ENCODE data around the gene FARP1. TPM values are rescaled to one million over a fixed set of nuclear protein-coding genes. Genes with fewer than 3 reads are reported as not detected.

FARP1 gene
- polyA plus RNA-seq, 10 donors, result 67.7 to 94.0 (median 73.8) TPM

DNA sequence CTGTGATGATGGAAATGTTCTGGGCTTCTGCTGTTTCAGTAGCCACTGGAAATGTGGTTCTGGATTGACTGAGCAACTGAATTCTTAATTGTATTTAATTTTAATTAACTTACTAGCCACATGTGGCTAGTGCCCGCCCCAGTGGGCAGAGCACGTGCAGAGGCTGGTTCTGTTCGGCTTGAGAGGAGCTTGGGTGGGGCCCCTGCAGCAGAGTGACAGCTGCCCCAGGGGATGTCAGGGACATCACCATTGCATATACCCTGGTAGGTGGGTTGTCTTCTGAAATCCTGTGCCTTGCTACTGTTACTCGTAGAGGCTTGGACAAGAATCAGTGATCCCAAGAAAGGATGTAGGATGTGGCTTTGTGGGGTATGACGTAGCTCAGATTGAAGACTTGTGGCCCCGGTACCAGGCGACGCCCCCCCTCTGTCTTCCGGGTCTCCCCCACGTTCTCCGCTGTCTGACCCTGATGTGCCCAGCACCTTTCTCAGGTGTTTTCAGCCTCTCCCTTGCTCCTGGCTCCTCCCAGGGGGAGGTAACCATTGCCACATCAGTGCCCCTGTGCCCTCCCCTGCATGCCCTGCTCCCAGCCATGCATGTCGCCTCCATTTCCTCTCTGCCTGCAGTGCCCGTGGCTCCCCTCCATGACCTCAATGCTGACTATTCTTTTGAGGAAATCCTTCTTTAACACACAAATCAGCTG lies 136.7 kb downstream of the FARP1 start:
- no peak for DNase-seq

DNA sequence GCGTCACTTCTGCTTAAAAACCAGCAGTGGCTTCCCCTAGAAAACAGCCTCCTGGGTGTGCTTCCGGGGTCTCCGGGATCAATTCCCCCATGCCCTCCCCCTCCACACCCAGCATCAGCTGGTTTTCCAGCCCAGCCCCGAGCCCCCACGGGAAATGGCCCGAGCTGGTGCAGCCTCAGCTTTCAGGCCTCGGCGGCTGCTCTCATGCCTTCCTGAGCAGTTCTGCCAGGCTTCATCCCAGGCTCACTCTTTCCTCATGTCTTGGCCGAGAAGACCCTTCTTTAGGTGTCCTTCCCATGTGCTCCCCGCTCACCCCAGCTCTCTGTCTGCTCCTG lies 137.2 kb downstream of the FARP1 start:
- DNase-seq, result no peak

DNA sequence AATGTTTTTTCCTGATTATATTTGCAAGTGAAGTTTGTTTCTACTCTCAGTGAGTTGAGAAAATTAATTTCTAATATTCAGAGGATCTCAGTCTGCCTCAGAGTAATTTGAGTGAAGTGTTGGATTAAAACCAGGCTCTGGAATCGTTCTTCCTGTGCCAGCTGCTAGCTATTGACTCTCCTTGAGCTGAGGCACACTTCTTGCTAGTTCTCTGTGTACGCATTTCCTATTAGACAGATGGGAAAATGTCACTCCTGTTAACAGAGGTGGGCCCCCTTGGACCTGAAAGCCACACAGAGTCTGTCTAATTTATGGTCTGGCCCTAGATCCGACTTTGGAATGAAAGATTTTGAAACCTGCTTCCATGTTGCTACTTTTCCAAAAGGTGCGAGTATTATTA lies 141.8 kb downstream of the FARP1 start:
- DNase-seq, result no peak

DNA sequence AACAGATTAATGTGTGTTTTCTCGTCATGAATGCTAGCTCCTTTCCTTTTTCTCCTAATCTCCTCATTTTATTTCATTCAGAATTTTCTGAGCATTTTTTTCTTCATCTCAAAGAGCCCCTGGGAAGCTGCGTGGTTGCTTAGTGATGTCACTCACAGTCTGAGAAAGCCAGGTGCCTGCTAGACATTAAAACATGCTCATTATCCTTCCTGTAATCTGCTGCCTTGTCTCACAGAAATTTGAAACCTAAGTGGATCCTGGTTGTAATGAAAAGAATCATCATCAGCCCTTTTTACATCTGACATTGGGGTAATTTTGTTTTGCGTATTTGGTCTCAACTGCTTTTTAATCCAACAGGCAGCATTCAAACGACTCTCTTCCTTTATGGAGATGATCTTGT lies 142.4 kb downstream of the FARP1 start:
- no peak for DNase-seq

DNA sequence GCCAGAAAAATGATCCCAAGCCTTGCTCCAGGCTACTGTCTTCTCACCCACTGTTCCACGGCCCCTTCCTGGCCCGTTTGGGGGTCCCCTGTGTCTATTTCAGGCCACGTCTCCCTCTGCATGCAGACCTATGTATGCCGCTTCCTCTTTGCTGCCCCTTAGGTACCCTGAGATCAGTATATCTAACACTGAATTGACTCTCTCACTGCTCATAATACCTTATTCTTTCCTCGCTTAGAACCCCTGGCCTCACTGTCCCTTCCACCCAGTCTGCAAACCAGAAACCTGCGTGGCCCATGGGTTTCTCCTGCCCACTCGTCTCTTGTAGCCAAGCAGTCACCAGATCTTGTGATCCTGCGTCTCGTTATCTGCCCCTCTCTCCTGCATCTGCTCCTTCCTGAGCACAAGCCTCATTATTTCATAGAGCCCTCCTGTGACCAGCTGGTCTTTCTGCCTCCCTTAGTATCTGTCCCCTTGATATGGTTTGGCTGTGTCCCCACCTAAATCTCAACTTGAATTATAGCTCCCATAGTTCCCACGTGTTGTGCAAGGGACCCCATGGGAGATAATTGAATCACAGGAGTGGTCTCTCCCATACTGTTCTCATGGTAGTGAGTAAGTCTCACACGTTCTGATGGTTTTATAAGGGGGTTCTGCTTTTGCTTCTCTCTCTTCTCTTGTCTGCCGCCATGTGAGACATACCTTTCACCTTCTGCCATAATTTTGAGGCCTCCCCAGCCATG lies 143.1 kb downstream of the FARP1 start:
- no peak for DNase-seq

DNA sequence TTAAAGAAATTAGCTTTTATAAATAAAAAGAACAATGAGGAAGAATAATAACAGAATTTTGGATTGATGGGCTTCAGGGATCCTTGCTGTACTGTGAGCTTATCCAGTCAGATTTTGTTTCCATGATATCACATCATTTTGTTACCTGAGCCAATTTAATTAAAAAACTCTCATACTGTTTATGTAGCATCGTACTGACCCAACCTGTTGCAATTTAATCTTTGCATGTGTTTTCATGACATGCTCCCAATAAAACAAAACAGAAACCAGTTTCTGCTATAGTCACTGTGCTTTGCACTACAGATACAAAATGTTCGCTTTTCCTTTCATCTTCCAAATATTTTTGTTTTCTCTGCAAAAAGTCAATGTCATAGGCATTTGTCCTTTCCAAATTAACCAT lies 143.9 kb downstream of the FARP1 start:
- no peak for DNase-seq

DNA sequence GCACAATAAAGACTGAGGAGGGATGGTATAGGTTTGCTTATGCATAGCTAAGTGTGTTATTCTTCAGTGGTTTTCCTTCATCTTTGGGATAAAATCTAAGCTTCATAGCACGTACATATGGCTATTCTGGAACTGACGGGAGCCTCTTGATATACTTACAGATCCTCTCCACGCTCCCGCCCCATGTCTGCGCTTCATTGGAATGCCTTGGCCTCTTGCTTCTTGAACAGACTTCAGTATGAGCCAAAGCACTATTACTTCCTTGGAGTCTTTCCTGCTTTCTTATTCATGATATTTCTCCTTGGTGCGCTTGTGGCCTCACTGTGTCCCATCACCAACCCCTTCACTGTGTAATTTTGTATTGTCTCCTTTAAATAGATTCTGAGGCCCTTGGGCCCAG lies 145.3 kb downstream of the FARP1 start:
- DNase-seq, result peak in 1 of 3 donors; percentile 63

DNA sequence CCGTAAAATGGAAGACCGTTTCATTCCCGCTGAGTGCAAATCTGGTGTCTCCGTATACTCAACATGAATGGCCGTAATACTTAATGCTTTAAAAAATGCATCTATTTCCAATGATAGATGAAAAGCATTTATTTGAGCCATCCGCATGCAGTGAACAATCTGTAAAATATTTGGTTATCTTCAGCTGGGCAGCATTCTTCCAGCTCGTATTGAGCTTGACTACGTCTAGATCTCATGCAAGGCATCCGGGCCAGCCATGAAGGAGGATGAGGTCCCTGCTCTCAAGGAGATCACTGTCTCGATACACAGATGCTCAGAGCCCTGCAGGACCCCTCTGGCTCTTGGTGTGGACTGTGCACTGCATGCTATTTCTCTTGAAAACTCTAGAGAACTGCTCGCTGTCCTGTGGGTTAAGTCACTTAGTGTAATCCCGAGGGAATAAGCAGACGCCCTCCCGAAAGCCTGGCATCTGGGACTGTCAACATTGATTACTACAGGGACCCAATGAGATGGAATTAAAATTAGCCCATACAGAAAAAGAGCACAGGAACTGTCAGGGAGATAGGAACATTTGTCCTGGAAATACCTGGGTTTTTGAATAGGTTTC lies 146.5 kb downstream of the FARP1 start:
- DNase-seq, result no peak

DNA sequence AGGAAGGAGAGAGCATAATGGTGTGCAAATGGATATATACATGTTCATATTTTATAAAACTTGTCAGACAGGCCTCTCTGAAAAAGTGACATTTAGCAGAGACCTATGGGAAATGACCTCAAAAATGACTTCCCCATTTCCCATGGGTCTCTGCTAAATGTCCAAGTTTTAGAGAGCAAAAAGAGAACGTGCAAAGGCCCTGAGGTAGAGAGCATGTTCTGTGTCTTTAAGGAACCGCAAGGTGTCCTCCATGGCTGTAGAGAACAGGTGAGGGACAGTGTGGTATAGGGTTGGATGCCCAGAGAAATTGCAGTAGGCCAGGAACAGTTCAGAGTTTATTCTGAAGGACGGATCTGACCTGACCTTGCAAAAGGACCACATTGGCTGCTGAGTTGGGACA lies 147.4 kb downstream of the FARP1 start:
- no peak for DNase-seq

DNA sequence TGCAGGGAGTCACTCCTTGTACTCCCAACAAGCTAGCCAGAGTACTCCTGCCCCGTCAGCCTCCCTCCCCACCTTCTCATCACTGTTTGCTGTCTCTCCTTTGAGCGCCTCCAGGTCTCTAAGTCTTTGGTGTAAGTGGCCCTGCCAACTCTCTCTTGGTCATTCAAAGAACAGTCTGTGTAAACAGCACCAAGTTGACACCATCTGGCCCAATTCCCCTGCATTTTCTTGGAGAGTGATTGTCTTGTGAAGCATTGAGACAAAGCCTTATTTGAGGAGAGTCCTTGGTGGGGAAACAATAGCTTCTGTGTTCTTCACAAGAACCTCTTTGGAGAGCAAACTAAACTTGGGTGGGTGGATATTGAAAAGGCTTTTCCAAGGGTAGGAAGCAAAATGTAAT lies 148.8 kb downstream of the FARP1 start:
- DNase-seq, result no peak

DNA sequence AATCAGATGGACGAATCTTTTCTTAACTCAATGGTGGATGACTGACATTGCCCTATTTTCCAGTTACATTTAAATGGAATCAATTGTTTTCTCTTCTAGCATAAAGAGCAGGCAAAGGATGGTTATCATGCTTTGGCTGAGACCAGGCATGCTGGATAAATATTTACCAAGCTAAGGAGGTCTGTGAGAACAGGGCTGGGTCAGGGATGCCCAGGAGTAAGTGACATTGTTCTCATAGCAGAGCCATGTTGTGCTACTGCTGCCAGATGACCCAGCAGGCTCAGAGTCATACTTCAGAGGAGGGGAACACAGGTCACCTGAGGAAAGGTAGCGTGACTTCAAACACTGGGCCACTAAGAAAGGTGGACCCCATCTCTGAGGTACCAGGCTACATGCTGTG lies 150.2 kb downstream of the FARP1 start:
- no peak for DNase-seq

DNA sequence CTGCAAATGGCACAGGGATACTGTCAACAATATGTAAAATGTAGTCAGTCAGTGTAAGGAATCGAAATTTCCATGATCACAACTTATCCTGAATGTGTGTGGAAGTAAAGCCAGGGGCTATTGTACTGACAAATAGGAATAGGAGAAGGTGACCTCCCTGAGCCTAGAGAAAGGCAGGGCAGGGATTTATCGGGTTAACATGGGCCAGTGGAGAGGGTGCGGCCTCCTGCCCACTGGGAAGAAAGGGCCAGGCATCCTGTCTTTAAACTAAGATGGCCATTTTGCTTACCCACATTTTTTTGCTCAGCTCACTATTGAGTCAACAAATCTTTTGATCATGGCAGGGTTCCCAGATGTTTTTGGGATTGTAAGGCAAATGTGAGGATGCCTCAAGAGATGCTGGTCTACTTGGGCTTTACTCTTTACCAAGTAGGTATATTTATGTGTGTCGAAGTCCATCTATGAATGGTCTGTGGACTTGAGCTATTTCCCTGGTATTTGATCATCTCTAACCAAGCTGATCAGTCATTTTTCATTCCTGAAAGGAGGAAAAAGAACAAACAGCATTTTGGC lies 150.8 kb downstream of the FARP1 start:
- no peak for DNase-seq

DNA sequence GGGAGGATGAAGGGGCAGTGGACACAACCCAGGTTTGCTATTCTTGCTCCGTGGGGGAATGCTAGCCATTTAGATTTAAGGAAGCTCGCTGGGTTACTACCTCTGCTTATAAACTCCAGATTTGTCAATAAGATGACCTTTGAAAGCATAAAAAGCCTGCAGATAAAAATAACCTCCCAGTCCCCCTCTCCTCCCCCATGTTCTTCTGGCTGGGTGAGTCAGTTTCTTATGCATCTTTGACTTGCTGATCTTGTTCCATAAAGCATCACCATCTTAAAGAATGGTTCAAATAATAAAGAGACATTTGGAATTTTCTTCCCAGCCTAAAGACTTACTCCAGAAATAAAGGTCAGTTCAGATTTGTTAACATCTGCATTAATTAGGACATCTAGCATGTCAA lies 152.5 kb downstream of the FARP1 start:
- DNase-seq, result no peak

DNA sequence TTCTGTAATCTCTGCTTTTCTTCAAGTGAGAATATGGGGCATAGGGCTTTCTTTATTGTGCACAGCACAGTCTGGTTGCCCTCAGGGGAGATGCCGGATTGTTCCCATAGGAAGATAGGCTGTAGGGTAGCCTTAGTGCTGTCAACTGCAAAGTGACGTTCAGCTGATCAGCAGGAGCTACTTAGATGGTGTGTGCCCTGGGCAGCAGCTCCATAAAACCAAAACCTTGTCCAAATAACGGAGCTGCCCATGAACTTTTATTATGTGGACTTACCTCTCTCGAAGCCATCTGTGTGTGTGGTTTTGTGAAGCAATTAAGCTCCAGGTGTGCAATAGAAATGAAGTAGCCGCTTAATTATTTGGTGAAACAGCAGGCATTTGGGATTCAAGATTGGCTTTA lies 154.2 kb downstream of the FARP1 start:
- no peak for DNase-seq

DNA sequence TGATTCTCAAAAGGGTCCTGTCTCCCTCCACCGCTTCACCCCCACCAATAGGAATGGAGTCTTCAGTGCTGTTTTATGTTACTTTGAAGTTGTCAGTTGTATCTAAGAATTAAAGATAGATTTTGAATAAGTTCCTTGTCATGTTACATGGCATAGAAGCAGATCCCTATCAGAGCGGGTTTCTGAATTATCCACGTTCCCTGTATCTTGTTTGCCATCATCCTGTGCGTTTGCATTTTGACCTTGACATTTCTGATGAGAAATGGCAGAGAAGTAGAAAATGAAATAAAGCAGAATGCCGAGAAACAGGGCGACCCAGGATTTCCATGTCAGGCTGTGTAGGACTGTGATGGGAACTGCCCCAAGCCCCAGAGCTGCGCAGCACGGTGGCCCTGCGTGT lies 154.9 kb downstream of the FARP1 start:
- no peak for DNase-seq

DNA sequence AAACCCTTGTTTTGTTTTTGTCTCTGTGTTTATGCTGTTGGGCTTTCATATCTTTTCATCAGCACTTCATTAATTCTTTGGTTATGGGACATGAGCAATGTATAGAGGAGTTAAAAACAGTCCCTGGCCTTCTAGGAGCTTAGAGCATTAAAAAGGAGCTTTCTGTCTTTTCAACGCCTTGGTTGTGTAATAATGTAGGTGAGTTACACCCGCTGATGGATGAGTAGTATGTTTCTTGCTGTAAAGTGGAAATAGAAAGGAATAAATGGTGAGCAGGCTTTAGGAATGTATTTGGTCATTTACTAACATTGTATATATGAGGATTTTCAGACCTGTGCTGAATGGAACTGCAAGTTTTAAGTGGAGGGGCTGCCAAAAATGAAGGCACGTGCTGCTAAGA lies 155.7 kb downstream of the FARP1 start:
- no peak for DNase-seq

DNA sequence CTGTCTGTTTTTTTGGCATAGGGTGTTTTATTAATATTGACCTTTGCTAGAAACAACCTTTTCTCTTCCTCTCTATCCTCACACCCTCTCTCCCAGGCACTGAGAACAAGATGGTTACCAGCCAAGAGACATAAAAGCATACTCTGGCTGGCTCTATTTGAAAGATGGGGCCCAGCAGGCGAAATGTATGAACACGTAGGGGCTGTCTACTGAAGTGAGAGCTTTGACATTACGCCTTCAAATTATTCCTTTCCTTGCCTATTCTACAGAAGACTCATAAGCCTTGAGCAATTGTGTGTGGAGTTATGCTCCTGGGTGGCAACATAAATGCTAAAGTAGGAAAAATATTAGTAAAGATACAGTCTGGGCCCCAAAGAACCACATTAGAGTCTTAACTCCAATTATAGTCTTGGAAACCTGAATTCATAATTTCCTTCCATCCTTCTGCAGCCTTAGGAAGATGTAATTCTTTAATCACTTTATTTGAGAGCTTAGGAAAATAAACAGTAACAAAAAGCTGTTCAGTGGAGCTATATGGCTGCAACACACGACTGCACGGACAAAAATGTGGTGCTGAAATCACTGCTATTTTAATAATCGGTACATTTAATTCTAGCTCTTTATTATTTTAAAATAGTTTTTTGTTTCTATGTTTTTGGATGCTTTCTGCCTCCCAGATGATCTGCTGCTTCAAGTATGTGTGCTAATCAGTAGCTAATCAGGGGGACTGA lies 156.5 kb downstream of the FARP1 start:
- no peak for DNase-seq

DNA sequence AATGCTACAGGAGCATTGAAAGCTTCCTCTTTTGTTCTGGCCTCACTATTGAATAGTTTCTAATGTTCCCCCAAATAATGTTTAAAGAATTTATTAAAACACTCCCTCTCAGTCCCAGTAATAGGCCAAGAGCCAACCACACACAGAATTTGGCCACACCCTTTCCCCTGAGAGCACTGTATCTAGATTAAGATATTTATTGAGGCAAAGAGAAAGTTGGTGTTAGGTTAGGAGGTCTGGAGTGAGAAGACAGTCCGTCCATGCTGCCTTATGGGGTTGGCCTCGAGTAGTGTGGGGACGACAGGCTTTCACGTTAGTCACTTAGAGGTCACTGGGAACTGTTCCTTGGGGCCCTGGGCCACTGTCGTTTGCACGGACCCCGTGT lies 157.1 kb downstream of the FARP1 start:
- peak in 1 of 3 donors; percentile 56 for DNase-seq

DNA sequence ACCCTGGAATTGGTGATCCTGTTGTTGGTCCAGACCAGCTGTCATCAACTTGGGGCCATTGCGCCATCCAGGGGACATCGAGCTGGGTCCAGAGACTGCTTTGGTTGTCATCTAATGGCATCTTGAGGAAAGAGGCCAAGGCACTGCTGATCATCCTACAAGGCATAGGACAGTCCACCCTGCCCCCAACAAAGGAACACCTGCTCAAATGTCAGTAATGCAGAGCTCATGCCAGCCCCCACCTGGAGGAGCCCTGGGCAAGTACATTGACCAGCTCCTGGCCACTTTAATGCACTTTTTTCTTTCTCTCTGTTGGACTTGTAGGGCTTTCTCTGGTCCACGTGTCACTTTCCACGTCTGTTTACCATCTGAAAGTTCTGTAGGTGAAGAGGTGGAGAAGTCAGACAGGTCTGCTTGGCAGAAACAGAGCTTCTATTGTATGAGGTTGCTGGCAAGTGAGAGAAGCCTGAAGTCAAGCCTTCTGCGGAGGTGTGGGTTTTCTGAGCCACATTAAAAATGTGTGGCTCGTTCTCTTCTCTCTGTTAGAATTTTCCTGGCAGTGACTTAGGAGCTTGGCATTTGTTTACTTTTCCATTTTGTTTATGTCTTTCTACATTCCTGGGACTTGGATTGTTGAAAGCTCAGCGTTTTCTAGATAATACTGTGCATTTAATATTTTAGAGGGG lies 158.2 kb downstream of the FARP1 start:
- peak in 1 of 3 donors; percentile 47 for DNase-seq

DNA sequence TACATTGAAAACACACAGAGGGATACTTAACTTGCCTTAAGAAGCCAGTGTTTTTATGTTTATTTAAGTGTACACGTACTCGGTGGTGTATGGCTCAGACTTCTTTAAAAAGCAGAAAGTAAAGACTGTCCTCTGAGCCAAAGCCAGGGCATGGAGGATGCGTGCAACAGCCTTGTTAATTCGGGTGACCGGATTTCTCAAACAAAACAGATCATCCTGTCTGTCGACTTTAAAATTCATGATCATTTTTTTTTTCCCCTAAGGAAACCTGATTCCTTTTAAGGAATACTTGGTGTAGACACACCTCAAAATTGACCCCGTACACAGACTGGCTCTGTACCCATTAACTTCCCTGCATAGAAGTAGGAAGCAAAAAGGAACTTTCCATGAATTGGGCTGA lies 158.8 kb downstream of the FARP1 start:
- no peak for DNase-seq

DNA sequence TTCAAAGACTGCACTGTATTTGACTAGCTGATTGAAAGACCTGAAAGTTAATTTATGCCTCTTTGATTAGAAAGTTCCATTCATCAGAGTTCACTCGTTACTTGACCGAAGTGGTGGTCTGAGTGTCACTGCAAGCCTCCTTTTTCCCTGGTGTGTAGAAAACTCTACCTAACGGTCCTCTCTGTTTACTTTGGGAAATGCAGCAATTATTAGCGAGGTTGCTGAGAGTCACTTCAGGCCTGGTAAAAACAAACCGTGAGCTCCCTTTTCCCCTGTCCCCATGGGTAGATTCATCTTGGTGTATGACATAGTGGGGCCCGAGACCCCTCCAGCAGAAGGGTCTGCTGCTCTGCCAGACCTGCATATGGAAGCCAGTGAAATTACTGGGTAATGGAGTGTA lies 161.0 kb downstream of the FARP1 start:
- DNase-seq, result no peak

DNA sequence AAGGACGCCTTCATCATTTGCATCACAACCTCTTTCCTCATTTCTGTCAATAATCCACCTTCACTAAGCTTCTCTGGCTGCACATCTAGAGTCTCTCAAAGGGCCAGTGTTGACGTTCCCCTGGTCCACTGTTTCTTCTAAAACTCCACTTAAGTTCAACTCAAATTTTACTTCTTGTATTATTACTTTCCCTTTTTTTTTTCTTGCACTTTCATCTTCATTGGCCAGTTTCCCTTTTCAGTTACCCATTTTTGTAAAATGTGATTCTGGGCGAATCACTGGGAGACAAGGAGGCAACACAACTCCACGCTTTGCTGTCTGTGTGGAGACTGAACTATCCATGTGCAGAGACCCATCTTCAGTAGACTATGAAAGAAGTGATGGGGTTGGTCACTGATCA lies 162.8 kb downstream of the FARP1 start:
- DNase-seq, result no peak
